Effector memory CD8-positive, alpha-beta T cell (primary cell): Measurements from ENCODE around the gene NDUFAF8.

Experiments used
- ATAC-seq: fragments of 150-1000 bp; cut with Tn5 transposase; replicated peaks from 2 replicates; pipeline ENCODE4 v1.10.0; 2021; ENCODE audit warnings: mild to moderate bottlenecking, moderate library complexity
- DNase-seq, 3 experiments: peaks; one replicate each; pipeline ENCODE4 v3.0.0; 2021
- H3K27ac Mint-ChIP-seq, 2 donors: one replicate each; pipeline ENCODE4 v1.8.0; 2022; ENCODE audit warnings: mild to moderate bottlenecking in 2 of 2, mixed read lengths in 2 of 2, moderate library complexity in 2 of 2
- H3K27me3 Mint-ChIP-seq, 2 donors: one replicate each; pipeline ENCODE4 v1.8.0; 2022; ENCODE audit warnings: mixed read lengths in 2 of 2
- H3K36me3 Mint-ChIP-seq: one replicate; pipeline ENCODE4 v1.8.0; 2022; ENCODE audit warnings: mild to moderate bottlenecking, moderate library complexity, mixed read lengths; ENCODE audit not compliant: insufficient read depth
- H3K4me1 Mint-ChIP-seq, 2 donors: one replicate each; pipeline ENCODE4 v1.8.0; 2022; ENCODE audit warnings: low read depth in 2 of 2, mixed read lengths in 2 of 2
- H3K4me3 Mint-ChIP-seq, 2 donors: one replicate each; pipeline ENCODE4 v1.8.0; 2022; ENCODE audit warnings: mild to moderate bottlenecking in 2 of 2, mixed read lengths in 2 of 2, moderate library complexity in 2 of 2
- H3K9me3 Mint-ChIP-seq, 2 donors: one replicate each; pipeline ENCODE4 v1.8.0; 2022; ENCODE audit warnings: mixed read lengths in 2 of 2

The NDUFAF8 gene

DNA sequence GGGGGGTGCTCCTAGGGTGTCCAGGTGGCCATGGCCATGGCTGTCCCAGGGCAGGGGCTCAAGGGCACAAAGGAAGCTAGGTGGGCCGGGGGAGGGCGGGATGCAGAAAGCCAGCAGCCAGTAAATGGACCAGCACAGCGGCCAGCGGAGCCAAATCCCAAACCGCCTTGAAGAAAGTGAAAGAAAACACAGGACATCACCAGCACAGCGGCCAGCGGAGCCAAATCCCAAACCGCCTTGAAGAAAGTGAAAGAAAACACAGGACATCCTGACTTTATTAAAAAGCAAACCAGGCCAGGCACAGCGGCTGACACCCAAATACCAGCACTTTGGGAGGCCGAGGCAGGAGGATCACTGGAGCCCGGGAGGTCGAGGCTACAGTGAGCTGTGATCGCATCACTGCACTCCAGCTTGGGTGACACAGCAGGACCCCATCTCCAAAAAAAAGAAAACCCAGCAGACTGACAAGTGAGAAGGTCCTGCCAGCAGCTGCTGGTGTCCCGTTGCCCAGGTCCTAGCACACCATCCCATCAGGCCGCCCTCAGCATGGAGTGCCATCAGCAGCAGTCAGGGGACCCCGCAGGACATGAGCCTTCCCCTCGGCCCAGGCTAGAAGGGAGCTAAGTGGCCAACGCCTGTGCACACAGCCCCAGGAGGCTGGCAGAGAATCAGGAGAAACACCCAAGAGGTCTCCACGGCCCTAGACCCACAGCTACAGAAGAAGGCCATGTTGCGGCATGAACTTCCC, 39.0 kb downstream of the NDUFAF8 start:
- Mint-ChIP-seq H3K9me3 (no peaks in the 10 kb centered on the region), H3K36me3 (peaks cover 56% of the 10 kb centered on the region), H3K4me3 (no peak overlapping the region), H3K27ac (no peak overlapping the region), H3K4me1 (peaks cover 3 to 9% of the 10 kb centered on the region in 2 donors), H3K27me3 (no peaks in the 10 kb centered on the region)
- DNase-seq = no peak
- ATAC-seq = no peak

DNA sequence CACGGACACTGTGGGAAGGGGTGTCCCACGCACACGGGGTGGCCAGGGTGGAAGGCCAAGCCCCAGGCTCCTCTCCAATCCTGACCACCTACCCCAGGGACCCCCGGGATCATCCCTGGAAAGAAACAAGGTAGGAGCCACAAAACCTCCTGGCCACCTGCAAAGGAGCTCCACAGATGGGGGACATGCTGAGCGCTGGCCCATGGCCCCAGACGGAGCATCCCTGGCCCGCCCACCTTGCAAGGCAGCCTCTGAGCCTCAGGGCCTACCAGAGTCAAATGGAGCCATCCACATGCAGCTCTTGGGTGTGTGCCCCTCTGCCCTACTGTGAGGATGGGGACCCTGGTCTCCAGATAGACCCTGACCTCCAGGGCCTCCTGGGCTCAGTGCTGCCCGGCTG, 39.7 kb downstream of the NDUFAF8 start:
- H3K4me1 Mint-ChIP-seq = peaks cover 3 to 9% of the 10 kb centered on the region in 2 donors
- no peaks in the 10 kb centered on the region for H3K9me3 Mint-ChIP-seq
- ATAC-seq = no peak
- H3K4me3 Mint-ChIP-seq = no peak overlapping the region
- DNase-seq = no peak
- H3K36me3 Mint-ChIP-seq = peaks cover 52% of the 10 kb centered on the region
- H3K27me3 Mint-ChIP-seq = no peaks in the 10 kb centered on the region
- no peak overlapping the region for H3K27ac Mint-ChIP-seq

DNA sequence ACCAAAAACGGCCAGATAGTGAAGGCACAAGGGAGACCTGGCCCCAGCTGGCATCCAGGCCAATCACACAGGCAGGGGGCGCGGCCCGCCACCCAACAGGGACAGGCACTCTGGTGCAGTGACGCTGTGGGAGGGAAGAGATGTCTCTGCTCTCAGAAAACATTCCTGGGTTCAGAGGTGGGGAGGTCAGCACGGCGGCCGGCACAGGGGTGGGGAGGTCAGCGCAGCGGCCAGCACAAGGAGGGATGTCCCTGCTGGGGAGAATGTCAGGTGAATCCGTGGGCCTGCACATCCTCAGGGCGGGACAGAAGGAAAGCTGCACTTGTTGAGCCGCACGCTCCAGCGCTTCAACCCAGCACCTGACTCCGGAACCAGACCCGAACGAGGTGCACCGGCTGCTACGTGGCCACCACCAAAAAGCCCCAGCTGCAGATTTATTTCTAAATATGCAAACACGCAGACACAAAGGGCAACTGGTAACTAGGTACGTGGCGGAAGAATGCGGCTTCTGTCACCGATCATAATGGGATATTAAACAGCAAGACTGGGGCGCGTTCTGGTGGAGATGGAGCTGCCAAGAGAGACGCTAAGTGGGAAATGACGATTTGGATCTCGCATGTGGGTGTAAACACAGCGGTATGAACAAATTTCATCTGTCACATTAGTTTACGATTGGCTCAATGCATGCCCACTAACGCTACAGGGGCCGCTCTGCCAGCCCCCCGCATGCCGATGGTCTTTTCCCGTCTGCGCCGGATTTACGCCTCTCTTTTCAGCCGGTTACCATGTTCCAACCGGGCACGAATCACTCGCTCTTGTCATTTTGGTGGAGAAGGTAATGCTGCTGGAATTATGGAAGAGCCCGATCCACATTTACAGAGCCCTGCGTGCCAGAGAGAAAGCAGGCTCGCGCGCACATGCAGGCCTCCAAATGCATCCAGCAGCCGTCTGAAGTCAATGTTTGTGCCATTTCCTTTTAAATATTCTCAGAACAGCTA, 40.5 kb downstream of the NDUFAF8 start:
- Mint-ChIP-seq H3K4me1 (peaks cover 6 to 12% of the 10 kb centered on the region in 2 donors), H3K27me3 (no peaks in the 10 kb centered on the region), H3K36me3 (peaks cover 54% of the 10 kb centered on the region), H3K9me3 (no peaks in the 10 kb centered on the region), H3K27ac (peak overlapping the region in 1 of 2 donors; percentile 31), H3K4me3 (no peak overlapping the region)
- ATAC-seq (no peak), DNase-seq (no peak)

GRCh38 chr17:81280571-81280970, 41.5 kb downstream of the NDUFAF8 start:
- Mint-ChIP-seq H3K9me3 (no peaks in the 10 kb centered on the region), H3K27ac (peak overlapping the region in 1 of 2 donors; percentile 31), H3K4me1 (peaks cover 15 to 20% of the 10 kb centered on the region in 2 donors), H3K36me3 (peaks cover 59% of the 10 kb centered on the region), H3K4me3 (no peak overlapping the region), H3K27me3 (no peaks in the 10 kb centered on the region)
- DNase-seq (no peak), ATAC-seq (no peak)

- DNase-seq (no peak), ATAC-seq (no peak)
- Mint-ChIP-seq H3K4me1 (peaks cover 20 to 33% of the 10 kb centered on the region in 2 donors), H3K9me3 (no peaks in the 10 kb centered on the region), H3K27me3 (no peaks in the 10 kb centered on the region), H3K36me3 (peaks cover 51% of the 10 kb centered on the region), H3K4me3 (no peak overlapping the region), H3K27ac (peak overlapping the region in 1 of 2 donors; percentile 23)
Observed at GRCh38 chr17:81282141-81282540, 43.0 kb downstream of the NDUFAF8 start.

GRCh38 chr17:81282876-81283275, 43.8 kb downstream of the NDUFAF8 start:
- H3K36me3 Mint-ChIP-seq = peaks cover 57% of the 10 kb centered on the region
- H3K27me3 Mint-ChIP-seq = no peaks in the 10 kb centered on the region

GRCh38 chr17:81285179-81285878, 46.2 kb downstream of the NDUFAF8 start:
- Mint-ChIP-seq H3K4me3 (peak overlapping the region; percentile 91 to 92), H3K4me1 (peaks cover 19 to 48% of the 10 kb centered on the region in 2 donors), H3K36me3 (peaks cover 45% of the 10 kb centered on the region), H3K27ac (peak overlapping the region; percentile 93 to 94), H3K27me3 (no peaks in the 10 kb centered on the region), H3K9me3 (no peaks in the 10 kb centered on the region)
- DNase-seq (peak; percentile 31 to 46 (median 41)), ATAC-seq (peak; percentile 70)

More at GRCh38 chr17:81282876-81283275, 43.8 kb downstream of the NDUFAF8 start:
- no peak overlapping the region for H3K27ac Mint-ChIP-seq
- H3K9me3 Mint-ChIP-seq = no peaks in the 10 kb centered on the region
- H3K4me1 Mint-ChIP-seq = peaks cover 20 to 38% of the 10 kb centered on the region in 2 donors
- no peak overlapping the region for H3K4me3 Mint-ChIP-seq
- DNase-seq (no peak), ATAC-seq (no peak)

GRCh38 chr17:81285894-81286293, 46.8 kb downstream of the NDUFAF8 start:
- ATAC-seq (no peak), DNase-seq (no peak)
- H3K9me3 Mint-ChIP-seq = no peaks in the 10 kb centered on the region
- peak overlapping the region; percentile 93 to 94 for H3K27ac Mint-ChIP-seq
- H3K4me1 Mint-ChIP-seq = peaks cover 17 to 47% of the 10 kb centered on the region in 2 donors
- H3K4me3 Mint-ChIP-seq = peak overlapping the region; percentile 91 to 92
- H3K36me3 Mint-ChIP-seq = peaks cover 44% of the 10 kb centered on the region
- H3K27me3 Mint-ChIP-seq = no peaks in the 10 kb centered on the region

DNA sequence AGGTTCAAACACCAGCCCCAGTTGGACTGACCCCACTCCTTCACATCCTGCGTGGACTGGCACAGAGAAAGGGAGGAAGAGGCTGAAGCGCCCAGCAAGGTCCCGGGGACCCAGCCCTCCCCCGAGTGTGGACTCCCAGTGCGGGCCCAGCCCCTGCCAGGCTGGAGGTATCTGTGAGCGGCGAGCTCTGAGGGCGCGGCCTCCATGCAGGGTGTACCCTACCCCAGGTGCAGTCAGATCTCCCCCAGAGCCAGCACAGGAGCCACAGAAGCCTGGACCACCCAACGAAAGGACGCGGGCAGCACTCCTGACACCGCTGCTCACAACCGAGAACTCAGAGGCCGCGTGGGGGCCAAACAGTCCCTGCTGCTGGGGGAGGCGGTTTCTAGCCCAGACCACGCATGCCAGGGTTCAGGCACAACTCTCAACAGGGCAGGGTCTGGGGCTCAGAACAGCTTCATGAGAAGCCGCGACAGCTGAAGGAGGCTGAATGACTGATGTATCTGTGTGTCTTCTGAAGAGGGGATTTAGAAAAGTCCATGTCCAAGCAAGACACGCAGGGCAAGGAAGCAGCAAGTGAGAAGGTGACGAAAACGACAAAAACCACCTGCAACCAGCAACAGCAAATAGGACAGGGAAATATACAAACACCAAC, 47.5 kb downstream of the NDUFAF8 start:
- Mint-ChIP-seq H3K4me3 (peak overlapping the region; percentile 91 to 92), H3K9me3 (no peaks in the 10 kb centered on the region), H3K27me3 (no peaks in the 10 kb centered on the region), H3K36me3 (peaks cover 44% of the 10 kb centered on the region), H3K27ac (peak overlapping the region; percentile 93 to 94), H3K4me1 (peaks cover 22 to 53% of the 10 kb centered on the region in 2 donors)
- no peak for DNase-seq
- no peak for ATAC-seq

DNA sequence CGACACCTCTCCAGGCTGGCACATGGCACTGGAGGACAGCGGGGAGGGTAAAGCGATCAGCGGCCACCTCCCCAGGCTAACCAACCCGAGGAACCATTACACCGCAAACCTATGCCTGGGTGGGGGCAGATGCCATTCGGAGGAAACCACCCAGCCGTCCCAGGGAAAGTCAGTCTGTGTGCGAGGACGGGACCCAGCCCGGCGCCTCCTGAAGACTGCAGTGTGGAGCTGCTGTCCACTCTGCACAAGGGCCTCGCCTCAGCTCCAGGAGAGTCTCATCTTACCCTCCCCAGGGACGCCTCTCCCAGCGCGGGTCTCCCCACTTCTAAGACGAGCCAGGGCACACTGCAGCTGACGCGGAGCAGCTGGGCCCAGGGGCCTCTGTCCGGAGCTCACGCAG, 48.0 kb downstream of the NDUFAF8 start:
- Mint-ChIP-seq H3K27ac (peak overlapping the region; percentile 93 to 94), H3K27me3 (no peaks in the 10 kb centered on the region), H3K36me3 (peaks cover 42% of the 10 kb centered on the region), H3K9me3 (no peaks in the 10 kb centered on the region), H3K4me1 (peaks cover 25 to 55% of the 10 kb centered on the region in 2 donors), H3K4me3 (peak overlapping the region; percentile 20 to 91)
- ATAC-seq (peak; percentile 58), DNase-seq (peak in 2 of 3 experiments; percentile 26 to 39)

DNA sequence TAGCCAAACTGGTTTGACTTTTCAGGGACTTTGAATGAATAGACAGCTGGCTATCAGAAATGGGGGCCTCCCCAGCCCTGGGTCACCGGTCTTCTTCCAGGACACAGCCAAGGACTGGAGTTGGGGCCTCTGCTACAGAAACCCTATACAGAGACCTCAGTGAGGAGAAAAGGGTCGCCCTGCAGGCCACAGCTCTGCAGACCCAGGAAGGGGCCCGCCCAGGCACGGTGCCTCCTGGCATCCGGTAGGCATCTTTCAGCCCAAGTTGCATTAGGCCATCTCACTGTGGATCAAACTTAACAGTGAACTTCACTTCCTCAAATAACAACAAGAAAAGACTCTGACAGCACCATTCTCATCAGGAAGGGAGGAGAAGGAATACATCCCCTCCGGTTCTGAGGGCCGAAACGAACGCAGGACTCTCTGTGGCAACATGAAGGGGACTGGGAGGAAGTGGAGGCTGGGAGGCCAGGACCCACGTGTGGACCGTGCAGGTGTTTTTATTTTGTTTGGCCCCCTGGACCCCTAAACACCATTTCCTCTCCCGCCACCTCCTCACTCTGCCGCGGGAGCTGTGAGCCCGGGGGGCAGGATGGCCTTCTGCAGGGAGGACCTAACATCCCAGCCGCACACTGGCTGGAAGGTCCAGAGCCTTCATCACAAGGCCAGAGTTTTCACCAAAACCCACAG, 48.8 kb downstream of the NDUFAF8 start:
- Mint-ChIP-seq H3K4me1 (peaks cover 25 to 55% of the 10 kb centered on the region in 2 donors), H3K36me3 (peaks cover 42% of the 10 kb centered on the region), H3K27me3 (no peaks in the 10 kb centered on the region), H3K9me3 (no peaks in the 10 kb centered on the region), H3K4me3 (peak overlapping the region; percentile 20 to 91), H3K27ac (peak overlapping the region; percentile 93 to 94)
- DNase-seq = peak in 1 of 3 experiments; percentile 25
- peak; percentile 34 for ATAC-seq

GRCh38 chr17:81288715-81289114, 49.6 kb downstream of the NDUFAF8 start:
- Mint-ChIP-seq H3K4me3 (peak overlapping the region in 1 of 2 donors; percentile 91), H3K36me3 (peaks cover 42% of the 10 kb centered on the region), H3K4me1 (peaks cover 26 to 57% of the 10 kb centered on the region in 2 donors), H3K27ac (peak overlapping the region; percentile 22 to 94), H3K27me3 (no peaks in the 10 kb centered on the region), H3K9me3 (no peaks in the 10 kb centered on the region)
- ATAC-seq (no peak), DNase-seq (no peak)
